ENCODE measurements around the gene GCC2. TPM values are rescaled to one million over a fixed set of nuclear protein-coding genes. Genes with fewer than 3 reads are reported as not detected.

Gene GCC2
- polyA plus RNA-seq, 1 of the 3 experiments (the other 2 are of a cell fraction) = 4.5 TPM

DNA sequence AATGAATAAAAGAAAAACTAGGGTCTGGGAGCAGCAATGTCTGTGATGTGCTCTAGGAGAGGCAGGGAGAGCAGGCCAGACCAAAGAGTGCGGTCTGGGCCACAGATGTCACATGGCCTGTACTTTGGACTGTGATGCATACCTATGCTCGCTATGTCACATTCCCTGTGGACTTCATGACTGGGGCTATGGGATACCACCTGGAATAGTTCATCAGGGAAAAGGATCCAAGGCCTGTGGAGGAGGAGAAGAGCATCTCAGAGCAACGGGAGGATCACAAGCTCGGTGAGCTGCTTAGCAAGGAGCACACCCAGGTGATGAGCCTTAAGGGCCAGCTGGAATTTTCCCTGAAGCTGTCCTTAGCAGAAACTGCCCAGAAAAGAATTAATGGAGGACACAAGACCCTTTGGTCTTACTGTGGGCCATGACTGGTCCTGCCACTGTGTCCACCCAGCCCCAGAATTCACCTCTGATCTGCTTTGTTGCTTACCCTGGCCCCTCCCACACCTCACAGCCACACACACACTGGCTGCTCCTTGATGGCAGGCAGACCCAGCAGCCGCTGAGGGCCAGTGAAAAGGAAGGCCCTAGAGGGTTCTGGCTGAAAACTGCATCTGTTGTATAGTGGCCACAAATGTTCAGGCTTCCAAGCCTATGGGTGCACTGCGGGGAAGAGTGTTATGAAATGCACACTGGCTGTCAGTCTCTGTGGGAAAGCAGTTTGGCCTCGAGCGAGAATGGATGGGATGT lies 25.3 kb upstream of the GCC2 start:
- no peak overlapping the region for H3K4me2 ChIP-seq

More for the DNA sequence above, 25.3 kb upstream of the GCC2 start:
- Histone ChIP-seq H3K27me3 (ENCODE audit: insufficient read depth) (no peaks in the 10 kb centered on the region), H3K79me2 (ENCODE audit: insufficient read depth) (no peaks in the 10 kb centered on the region), H3K9ac (no peak overlapping the region), H4K20me1 (ENCODE audit: insufficient read depth) (no peaks in the 10 kb centered on the region), H3K4me3 (ENCODE audit: low read depth in 2 of 2, low read length in 1 of 2) (no peak overlapping the region), H3K9me2 (no peaks in the 10 kb centered on the region), H3K9me3 (no peaks in the 10 kb centered on the region), H2AFZ (ENCODE audit: low read depth) (no peak overlapping the region), H3K4me1 (ENCODE audit: control insufficient read depth in 1 of 2, insufficient read depth in 2 of 2, low read depth in 1 of 2, low read length in 1 of 2) (no peaks in the 10 kb centered on the region), H3K36me3 (replicated peaks in 1 of 2; ENCODE audit: control insufficient read depth in 1 of 2, insufficient read depth in 2 of 2, low read length in 1 of 2) (no peaks in the 10 kb centered on the region), H3K27ac (ENCODE audit: low read depth in 2 of 2, low read length in 1 of 2) (no peak overlapping the region), H3F3A (replicated peaks; ENCODE audit: insufficient read depth) (no peaks in the 10 kb centered on the region)
- ChIA-PET CTCF (no interaction called here), POLR2A (no interaction called here)
- TF ChIP-seq YY1 (IDR thresholded peaks at IDR 0.05; ENCODE audit: low read depth) = no peak
- no peak for TF ChIP-seq TAF1 (IDR thresholded peaks at IDR 0.05; ENCODE audit: borderline replicate concordance, low read depth, low read length)
- TF ChIP-seq JUND (IDR thresholded peaks at IDR 0.05) = no peak
- TF ChIP-seq GATA2 (CRISPR knock-in tag; IDR thresholded peaks at IDR 0.05) = no peak
- TF ChIP-seq MXI1 (IDR thresholded peaks at IDR 0.05; ENCODE audit: low read depth, low read length) = no peak
- no peak for TF ChIP-seq FOXM1 (IDR thresholded peaks at IDR 0.05; ENCODE audit: low read depth)
- no peak for TF ChIP-seq REST (IDR thresholded peaks at IDR 0.05; ENCODE audit: low read depth, low read length)
- no peak for TF ChIP-seq TEAD4 (IDR thresholded peaks at IDR 0.05; ENCODE audit: borderline replicate concordance, insufficient read depth)
- no peak for TF ChIP-seq USF1 (IDR thresholded peaks at IDR 0.05; ENCODE audit: borderline replicate concordance, low read depth)
- TF ChIP-seq EP300 (IDR thresholded peaks at IDR 0.05; ENCODE audit: borderline replicate concordance in 1 of 2, low read depth in 1 of 2, low read length in 1 of 2) = no peak
- TF ChIP-seq, protein P1, sequence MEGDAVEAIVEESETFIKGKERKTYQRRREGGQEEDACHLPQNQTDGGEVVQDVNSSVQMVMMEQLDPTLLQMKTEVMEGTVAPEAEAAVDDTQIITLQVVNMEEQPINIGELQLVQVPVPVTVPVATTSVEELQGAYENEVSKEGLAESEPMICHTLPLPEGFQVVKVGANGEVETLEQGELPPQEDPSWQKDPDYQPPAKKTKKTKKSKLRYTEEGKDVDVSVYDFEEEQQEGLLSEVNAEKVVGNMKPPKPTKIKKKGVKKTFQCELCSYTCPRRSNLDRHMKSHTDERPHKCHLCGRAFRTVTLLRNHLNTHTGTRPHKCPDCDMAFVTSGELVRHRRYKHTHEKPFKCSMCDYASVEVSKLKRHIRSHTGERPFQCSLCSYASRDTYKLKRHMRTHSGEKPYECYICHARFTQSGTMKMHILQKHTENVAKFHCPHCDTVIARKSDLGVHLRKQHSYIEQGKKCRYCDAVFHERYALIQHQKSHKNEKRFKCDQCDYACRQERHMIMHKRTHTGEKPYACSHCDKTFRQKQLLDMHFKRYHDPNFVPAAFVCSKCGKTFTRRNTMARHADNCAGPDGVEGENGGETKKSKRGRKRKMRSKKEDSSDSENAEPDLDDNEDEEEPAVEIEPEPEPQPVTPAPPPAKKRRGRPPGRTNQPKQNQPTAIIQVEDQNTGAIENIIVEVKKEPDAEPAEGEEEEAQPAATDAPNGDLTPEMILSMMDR (IDR thresholded peaks at IDR 0.05) = no peak
- TF ChIP-seq ELF1 (IDR thresholded peaks at IDR 0.05) = no peak
- TF ChIP-seq FOSL2 (IDR thresholded peaks at IDR 0.05; ENCODE audit: borderline replicate concordance, low read depth) = no peak
- TF ChIP-seq PBX3 (IDR thresholded peaks at IDR 0.05) = no peak
- TF ChIP-seq, protein P2, sequence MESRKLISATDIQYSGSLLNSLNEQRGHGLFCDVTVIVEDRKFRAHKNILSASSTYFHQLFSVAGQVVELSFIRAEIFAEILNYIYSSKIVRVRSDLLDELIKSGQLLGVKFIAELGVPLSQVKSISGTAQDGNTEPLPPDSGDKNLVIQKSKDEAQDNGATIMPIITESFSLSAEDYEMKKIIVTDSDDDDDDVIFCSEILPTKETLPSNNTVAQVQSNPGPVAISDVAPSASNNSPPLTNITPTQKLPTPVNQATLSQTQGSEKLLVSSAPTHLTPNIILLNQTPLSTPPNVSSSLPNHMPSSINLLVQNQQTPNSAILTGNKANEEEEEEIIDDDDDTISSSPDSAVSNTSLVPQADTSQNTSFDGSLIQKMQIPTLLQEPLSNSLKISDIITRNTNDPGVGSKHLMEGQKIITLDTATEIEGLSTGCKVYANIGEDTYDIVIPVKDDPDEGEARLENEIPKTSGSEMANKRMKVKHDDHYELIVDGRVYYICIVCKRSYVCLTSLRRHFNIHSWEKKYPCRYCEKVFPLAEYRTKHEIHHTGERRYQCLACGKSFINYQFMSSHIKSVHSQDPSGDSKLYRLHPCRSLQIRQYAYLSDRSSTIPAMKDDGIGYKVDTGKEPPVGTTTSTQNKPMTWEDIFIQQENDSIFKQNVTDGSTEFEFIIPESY (IDR thresholded peaks at IDR 0.05; ENCODE audit: borderline replicate concordance, low read depth) = no peak
- 87% methylated on average over 8 of the region's 8 CpGs for WGBS (ENCODE audit: low lambda C conversion rate)
- DNase-seq = no peak

All from SK-N-SH (cell line).